Gastroesophageal sphincter (tissue), 3 donors: ENCODE measurements around the gene NCBP2L.
"Not testable (repeated sequence)": the region's sequence is repeated elsewhere in the genome, so short reads cannot be mapped to it uniquely, and the experiment has no call there.

ENCODE experiments used
- POLR2A ChIP-seq, 2 donors: fragments of 450-650 bp; IDR thresholded peaks; one replicate each; pipeline ENCODE4 v1.6.1; 2017; ENCODE audit warnings: antibody characterized with exemption in 2 of 2, mild to moderate bottlenecking in 2 of 2, moderate library complexity in 1 of 2
- TF ChIP-seq, protein P1 (sequence below), 4 experiments: fragments of 200-600 bp in 2 of 4; fragments of 450-650 bp in 2 of 4; sonication (generic) in 1 of 4; IDR thresholded peaks; one replicate each; pipeline ENCODE4 v1.5.1; 2017 to 2019; ENCODE audit warnings: antibody characterized with exemption in 4 of 4, mild to moderate bottlenecking in 2 of 4, moderate library complexity in 2 of 4

DNA sequence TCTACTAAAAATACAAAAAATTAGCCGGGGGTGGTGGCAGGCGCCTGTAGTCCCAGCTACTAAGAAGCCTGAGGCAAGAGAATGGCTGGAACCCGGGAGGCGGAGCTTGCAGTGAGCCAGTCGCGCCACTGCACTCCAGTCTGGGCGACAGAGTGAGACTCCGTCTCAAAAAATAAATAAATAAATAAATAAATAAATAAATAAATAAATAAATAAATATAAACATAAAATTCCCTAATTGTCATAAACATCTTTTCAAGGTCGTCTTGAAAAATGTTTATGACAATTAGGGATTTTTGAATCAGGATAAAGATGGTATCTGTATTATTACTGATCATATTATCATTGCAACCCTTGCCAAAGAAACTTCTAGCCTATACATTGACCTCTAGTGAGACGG lies 32.5 kb downstream of the NCBP2L start:
- TF ChIP-seq, protein P1, sequence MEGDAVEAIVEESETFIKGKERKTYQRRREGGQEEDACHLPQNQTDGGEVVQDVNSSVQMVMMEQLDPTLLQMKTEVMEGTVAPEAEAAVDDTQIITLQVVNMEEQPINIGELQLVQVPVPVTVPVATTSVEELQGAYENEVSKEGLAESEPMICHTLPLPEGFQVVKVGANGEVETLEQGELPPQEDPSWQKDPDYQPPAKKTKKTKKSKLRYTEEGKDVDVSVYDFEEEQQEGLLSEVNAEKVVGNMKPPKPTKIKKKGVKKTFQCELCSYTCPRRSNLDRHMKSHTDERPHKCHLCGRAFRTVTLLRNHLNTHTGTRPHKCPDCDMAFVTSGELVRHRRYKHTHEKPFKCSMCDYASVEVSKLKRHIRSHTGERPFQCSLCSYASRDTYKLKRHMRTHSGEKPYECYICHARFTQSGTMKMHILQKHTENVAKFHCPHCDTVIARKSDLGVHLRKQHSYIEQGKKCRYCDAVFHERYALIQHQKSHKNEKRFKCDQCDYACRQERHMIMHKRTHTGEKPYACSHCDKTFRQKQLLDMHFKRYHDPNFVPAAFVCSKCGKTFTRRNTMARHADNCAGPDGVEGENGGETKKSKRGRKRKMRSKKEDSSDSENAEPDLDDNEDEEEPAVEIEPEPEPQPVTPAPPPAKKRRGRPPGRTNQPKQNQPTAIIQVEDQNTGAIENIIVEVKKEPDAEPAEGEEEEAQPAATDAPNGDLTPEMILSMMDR (IDR thresholded peaks at IDR 0.05), result not testable (repeated sequence)
- not testable (repeated sequence) for TF ChIP-seq POLR2A (IDR thresholded peaks at IDR 0.05)
